Adipocyte (in vitro differentiated cells): ENCODE data around the gene TAGLN.
"Not testable (repeated sequence)": the region's sequence is repeated elsewhere in the genome, so short reads cannot be mapped to it uniquely, and the experiment has no call there.

ENCODE experiments used
- DNase-seq: peaks from one replicate; pipeline ENCODE4 v3.0.0-alpha.2; 2015; ENCODE audit warnings: low read depth
- H3K27me3 ChIP-seq: replicated peaks from 2 replicates; pipeline ENCODE4 v1.7.0; 2013; ENCODE audit warnings: mild to moderate bottlenecking, low read length, moderate library complexity; ENCODE audit not compliant: control insufficient read depth, insufficient read depth
- H3K36me3 ChIP-seq: 2 replicates; pipeline ENCODE4 v1.7.0; 2013; ENCODE audit warnings: low read length, mild to moderate bottlenecking, moderate library complexity; ENCODE audit not compliant: control insufficient read depth, insufficient read depth, severe bottlenecking
- H3K4me1 ChIP-seq: 2 replicates; pipeline ENCODE4 v1.7.0; 2013; ENCODE audit warnings: mild to moderate bottlenecking, low read length, moderate library complexity; ENCODE audit not compliant: control insufficient read depth, insufficient read depth
- H3K4me3 ChIP-seq: 2 replicates; pipeline ENCODE4 v1.7.0; 2013; ENCODE audit warnings: mild to moderate bottlenecking, low read length, moderate library complexity
- H3K9ac ChIP-seq: 2 replicates; pipeline ENCODE4 v1.7.0; 2013; ENCODE audit warnings: mild to moderate bottlenecking, low read length, moderate library complexity
- H3K9me3 ChIP-seq: 2 replicates; pipeline ENCODE4 v1.7.0; 2013; ENCODE audit warnings: mild to moderate bottlenecking, low read length, moderate library complexity; ENCODE audit not compliant: control insufficient read depth

Gene TAGLN

GRCh38 chr11:117198613-117199012 is 557 bp upstream of the TAGLN start:
- Histone ChIP-seq H3K4me3 (peak overlapping the region; percentile 58), H3K9ac (peak overlapping the region; percentile 89), H3K4me1 (peaks cover 61% of the 10 kb centered on the region), H3K9me3 (no peaks in the 10 kb centered on the region), H3K36me3 (peaks cover 18% of the 10 kb centered on the region), H3K27me3 (no peaks in the 10 kb centered on the region)
- no peak for DNase-seq

- Histone ChIP-seq H3K36me3 (peaks cover 32% of the 10 kb centered on the region), H3K4me1 (peaks cover 68% of the 10 kb centered on the region)
- no peak for DNase-seq
Measured at GRCh38 chr11:117199916-117200812, 994 bp downstream of the TAGLN start.

GRCh38 chr11:117200813-117201657 is 1.9 kb downstream of the TAGLN start:
- H3K4me1 ChIP-seq, result peaks cover 69% of the 10 kb centered on the region
- peak overlapping the region; percentile 79 for H3K4me3 ChIP-seq
- no peaks in the 10 kb centered on the region for H3K9me3 ChIP-seq

More at GRCh38 chr11:117199916-117200812, 994 bp downstream of the TAGLN start:
- no peaks in the 10 kb centered on the region for H3K27me3 ChIP-seq
- peak overlapping the region; percentile 79 for H3K4me3 ChIP-seq
- peak overlapping the region; percentile 89 for H3K9ac ChIP-seq
- H3K9me3 ChIP-seq, result no peaks in the 10 kb centered on the region

GRCh38 chr11:117201658-117202305 is 2.6 kb downstream of the TAGLN start:
- H3K4me3 ChIP-seq, result peak overlapping the region; percentile 79
- H3K27me3 ChIP-seq, result no peaks in the 10 kb centered on the region
- H3K9me3 ChIP-seq, result no peaks in the 10 kb centered on the region
- peak overlapping the region; percentile 89 for H3K9ac ChIP-seq
- peaks cover 26% of the 10 kb centered on the region for H3K36me3 ChIP-seq
- peaks cover 72% of the 10 kb centered on the region for H3K4me1 ChIP-seq
- no peak for DNase-seq

More at GRCh38 chr11:117200813-117201657, 1.9 kb downstream of the TAGLN start:
- H3K36me3 ChIP-seq, result peaks cover 32% of the 10 kb centered on the region
- peak overlapping the region; percentile 89 for H3K9ac ChIP-seq
- H3K27me3 ChIP-seq, result no peaks in the 10 kb centered on the region
- peak; percentile 34 for DNase-seq

- Histone ChIP-seq H3K4me3 (peak overlapping the region; percentile 79), H3K9ac (peak overlapping the region; percentile 89), H3K27me3 (no peaks in the 10 kb centered on the region), H3K9me3 (no peaks in the 10 kb centered on the region), H3K36me3 (peaks cover 24% of the 10 kb centered on the region), H3K4me1 (peaks cover 71% of the 10 kb centered on the region)
- peak; percentile 30 for DNase-seq
Measured at GRCh38 chr11:117202386-117203068, 3.4 kb downstream of the TAGLN start.

GRCh38 chr11:117203069-117203407 is 3.9 kb downstream of the TAGLN start:
- Histone ChIP-seq H3K4me1 (peaks cover 65% of the 10 kb centered on the region), H3K27me3 (no peaks in the 10 kb centered on the region), H3K36me3 (peaks cover 24% of the 10 kb centered on the region), H3K9me3 (no peaks in the 10 kb centered on the region), H3K9ac (peak overlapping the region; percentile 89), H3K4me3 (no peak overlapping the region)
- DNase-seq, result no peak

GRCh38 chr11:117204283-117205080 is 5.3 kb downstream of the TAGLN start:
- DNase-seq, result no peak
- Histone ChIP-seq H3K36me3 (peaks cover 24% of the 10 kb centered on the region), H3K4me3 (no peak overlapping the region), H3K9me3 (no peaks in the 10 kb centered on the region), H3K4me1 (peaks cover 55% of the 10 kb centered on the region), H3K27me3 (no peaks in the 10 kb centered on the region), H3K9ac (peak overlapping the region; percentile 77)

- Histone ChIP-seq H3K4me3 (no peak overlapping the region), H3K27me3 (no peaks in the 10 kb centered on the region), H3K9ac (peak overlapping the region; percentile 77), H3K9me3 (no peaks in the 10 kb centered on the region), H3K36me3 (peaks cover 24% of the 10 kb centered on the region), H3K4me1 (peaks cover 46% of the 10 kb centered on the region)
- no peak for DNase-seq
Measured at GRCh38 chr11:117205211-117205818, 6.1 kb downstream of the TAGLN start.

GRCh38 chr11:117206111-117206510 is 6.9 kb downstream of the TAGLN start:
- not testable (repeated sequence) for DNase-seq

GRCh38 chr11:117206859-117207258 is 7.7 kb downstream of the TAGLN start:
- Histone ChIP-seq H3K36me3 (peaks cover 30% of the 10 kb centered on the region), H3K4me1 (peaks cover 32% of the 10 kb centered on the region)
- not testable (repeated sequence) for H3K9ac ChIP-seq, H3K4me3 ChIP-seq, H3K27me3 ChIP-seq, DNase-seq, H3K9me3 ChIP-seq

More at GRCh38 chr11:117206111-117206510, 6.9 kb downstream of the TAGLN start:
- not testable (repeated sequence) for H3K4me3 ChIP-seq, H3K9me3 ChIP-seq, H3K27me3 ChIP-seq
- H3K4me1 ChIP-seq, result peaks cover 40% of the 10 kb centered on the region
- peak overlapping the region; percentile 18 for H3K9ac ChIP-seq
- peaks cover 24% of the 10 kb centered on the region for H3K36me3 ChIP-seq
